SK-N-SH (cell line): ENCODE results near the gene TET1.

Source experiments
- CTCF ChIP-seq: fragments of 200-600 bp; sonication (generic); IDR thresholded peaks from 2 replicates; pipeline ENCODE4 v1.6.1; 2017; ENCODE audit warnings: antibody characterized with exemption, mild to moderate bottlenecking, moderate library complexity
- ELF1 ChIP-seq: IDR thresholded peaks from 2 replicates; pipeline ENCODE4 v1.4.0; 2012
- SMC3 ChIP-seq: IDR thresholded peaks from 2 replicates; pipeline ENCODE4 v1.6.1; 2012; ENCODE audit warnings: low read depth, low read length, improper control_type of control experiment
- TAF1 ChIP-seq: IDR thresholded peaks from 2 replicates; pipeline ENCODE4 v1.6.1; 2012; ENCODE audit warnings: low read depth, mild to moderate bottlenecking, low read length, moderate library complexity, borderline replicate concordance

- TF ChIP-seq CTCF: no peak
- no peak for TF ChIP-seq TAF1
- TF ChIP-seq SMC3: no peak
- no peak for TF ChIP-seq ELF1
Measured at GRCh38 chr10:68668972-68669371, 108.8 kb downstream of the TET1 start.
